WTC11 (cell line): Measurements from ENCODE around the gene KIT. TPM values are rescaled to one million over a fixed set of nuclear protein-coding genes. Genes with fewer than 3 reads are reported as not detected.
"Not testable (repeated sequence)": the region's sequence is repeated elsewhere in the genome, so short reads cannot be mapped to it uniquely, and the experiment has no call there.

Source experiments
- ATAC-seq: fragments of 200-7000 bp; cut with Tn5 transposase; 2 replicates; pipeline ENCODE4 v1.10.0; 2021; ENCODE audit warnings: mild to moderate bottlenecking, moderate library complexity
- CTCF ChIA-PET: fragments of 300-600 bp; sonication (Branson Sonifier 250); formaldehyde crosslinking; loops from one replicate; lab custom pipeline; 2021; ENCODE audit warnings: antibody characterized with exemption; lab: Charles Lee
- POLR2A ChIA-PET: fragments of 350-600 bp; sonication (Branson Sonifier 250); formaldehyde crosslinking; loops from one replicate; lab custom pipeline; 2021; ENCODE audit warnings: antibody characterized with exemption; lab: Charles Lee
- DNase-seq: peaks from one replicate; pipeline ENCODE4 v3.0.0; 2021; ENCODE audit warnings: low spot score
- H3K27ac Mint-ChIP-seq: 2 replicates; pipeline ENCODE4 v1.8.0; 2021; ENCODE audit warnings: mixed read lengths
- H3K27me3 Mint-ChIP-seq: 2 replicates; pipeline ENCODE4 v1.8.0; 2021; ENCODE audit warnings: low read depth, mild to moderate bottlenecking, moderate library complexity, mixed read lengths
- H3K36me3 Mint-ChIP-seq: 2 replicates; pipeline ENCODE4 v1.8.0; 2021; ENCODE audit warnings: mixed read lengths
- H3K4me1 Mint-ChIP-seq: 2 replicates; pipeline ENCODE4 v1.8.0; 2022; ENCODE audit warnings: mixed read lengths
- H3K4me3 Mint-ChIP-seq: 2 replicates; pipeline ENCODE4 v1.8.0; 2021; ENCODE audit warnings: mild to moderate bottlenecking, moderate library complexity, mixed read lengths
- H3K9me3 Mint-ChIP-seq: 2 replicates; pipeline ENCODE4 v1.8.0; 2021; ENCODE audit warnings: mixed read lengths
- CBFB ChIP-seq: sonication (generic); formaldehyde crosslinking; IDR thresholded peaks from 2 replicates; pipeline ENCODE4 v1.8.1; 2022; ENCODE audit warnings: mild to moderate bottlenecking, low read depth, missing genetic modification reagents
- EMX1 ChIP-seq: fragments of 250-450 bp; sonication (Bioruptor Pico); IDR thresholded peaks from 2 replicates; pipeline ENCODE4 v1.8.0; 2021; ENCODE audit warnings: mild to moderate bottlenecking
- MYBL2 ChIP-seq: sonication (generic); formaldehyde crosslinking; IDR thresholded peaks from 2 replicates; pipeline ENCODE4 v1.8.1; 2023; ENCODE audit warnings: mild to moderate bottlenecking, moderate library complexity, missing genetic modification reagents
- NFATC4 ChIP-seq: fragments of 250-450 bp; sonication (Bioruptor Pico); IDR thresholded peaks from 2 replicates; pipeline ENCODE4 v1.9.0; 2021; ENCODE audit warnings: mild to moderate bottlenecking
- NFYB ChIP-seq: sonication (generic); formaldehyde crosslinking; conservative IDR thresholded peaks from 2 replicates; pipeline ENCODE4 v1.8.0; 2022; ENCODE audit warnings: low read depth, missing genetic modification reagents
- RORB ChIP-seq: fragments of 250-450 bp; sonication (Bioruptor Pico); IDR thresholded peaks from 2 replicates; pipeline ENCODE4 v1.9.0; 2021; ENCODE audit warnings: mild to moderate bottlenecking
- SMAD3 ChIP-seq: sonication (generic); formaldehyde crosslinking; IDR thresholded peaks from 2 replicates; pipeline ENCODE4 v1.8.0; 2022; ENCODE audit warnings: missing genetic modification reagents, mild to moderate bottlenecking, borderline replicate concordance
- SP1 ChIP-seq: sonication (generic); formaldehyde crosslinking; conservative IDR thresholded peaks from 2 replicates; pipeline ENCODE4 v1.8.1; 2022; ENCODE audit warnings: missing genetic modification reagents
- TP53 ChIP-seq: sonication (generic); formaldehyde crosslinking; IDR thresholded peaks from 2 replicates; pipeline ENCODE4 v1.8.1; 2023; ENCODE audit warnings: mild to moderate bottlenecking, missing genetic modification reagents
- ZBTB21 ChIP-seq: sonication (generic); formaldehyde crosslinking; IDR thresholded peaks from 2 replicates; pipeline ENCODE4 v1.8.1; 2023; ENCODE audit warnings: mild to moderate bottlenecking, missing genetic modification reagents, borderline replicate concordance
- ZNF138 ChIP-seq: sonication (generic); formaldehyde crosslinking; conservative IDR thresholded peaks from 2 replicates; pipeline ENCODE4 v1.8.1; 2022; ENCODE audit warnings: mild to moderate bottlenecking, moderate library complexity, missing genetic modification reagents
- ZNF317 ChIP-seq: sonication (generic); formaldehyde crosslinking; IDR thresholded peaks from 2 replicates; pipeline ENCODE4 v1.8.1; 2023; ENCODE audit warnings: low read depth, mild to moderate bottlenecking, moderate library complexity, missing genetic modification reagents, borderline replicate concordance
- total RNA-seq: library from RNA; stranded (reverse); gene quantifications from 3 replicates; pipeline ENCODE4 v1.2.3, GENCODE V29; 2021
- TF ChIP-seq, protein P1 (sequence below): sonication (generic); formaldehyde crosslinking; IDR thresholded peaks from 2 replicates; pipeline ENCODE4 v1.8.1; 2022; ENCODE audit warnings: low read depth, mild to moderate bottlenecking, moderate library complexity, missing genetic modification reagents, borderline replicate concordance
- TF ChIP-seq, protein P2 (sequence below): sonication (generic); formaldehyde crosslinking; conservative IDR thresholded peaks from 2 replicates; pipeline ENCODE4 v1.8.1; 2022; ENCODE audit warnings: mild to moderate bottlenecking, missing genetic modification reagents
- TF ChIP-seq, protein P3 (sequence below): sonication (generic); formaldehyde crosslinking; IDR thresholded peaks from 2 replicates; pipeline ENCODE4 v1.8.1; 2023; ENCODE audit warnings: mild to moderate bottlenecking, missing genetic modification reagents, borderline replicate concordance
- TF ChIP-seq, protein P4 (sequence below): sonication (generic); formaldehyde crosslinking; conservative IDR thresholded peaks from 2 replicates; pipeline ENCODE4 v1.8.1; 2023; ENCODE audit warnings: mild to moderate bottlenecking, low read depth, missing genetic modification reagents, moderate library complexity
- TF ChIP-seq, protein P5 (sequence below): sonication (generic); formaldehyde crosslinking; IDR thresholded peaks from 2 replicates; pipeline ENCODE4 v1.8.1; 2023; ENCODE audit warnings: mild to moderate bottlenecking, missing genetic modification reagents, moderate library complexity
- TF ChIP-seq, protein P6 (sequence below): sonication (generic); formaldehyde crosslinking; IDR thresholded peaks from 2 replicates; pipeline ENCODE4 v1.8.0; 2022; ENCODE audit warnings: missing genetic modification reagents
- TF ChIP-seq, protein P7 (sequence below): sonication (generic); formaldehyde crosslinking; IDR thresholded peaks from 2 replicates; pipeline ENCODE4 v1.8.1; 2022; ENCODE audit warnings: mild to moderate bottlenecking, moderate library complexity, missing genetic modification reagents

The KIT gene
- total RNA-seq, 1 experiment from 2014 or later, result 23.3 TPM

DNA sequence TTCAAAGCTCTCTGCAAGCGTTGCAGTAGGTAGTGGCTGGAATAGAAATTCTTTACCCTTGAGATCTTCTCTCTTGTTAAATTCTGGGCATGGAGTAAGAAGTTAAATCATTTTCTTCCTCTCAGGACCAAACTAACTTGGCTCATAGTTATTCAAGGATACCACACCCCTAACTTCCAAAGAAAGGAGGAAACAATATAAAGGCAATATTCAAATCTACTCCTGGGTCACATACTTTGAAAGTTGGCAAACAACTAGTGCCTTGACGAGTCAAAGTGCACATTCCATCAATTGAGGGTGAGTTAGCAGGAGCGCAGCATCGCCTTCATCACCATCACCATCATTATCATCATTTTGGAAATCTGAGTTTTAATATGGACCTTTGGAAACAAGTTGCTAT is 20.4 kb upstream of the KIT start:
- peaks cover 12% of the 10 kb centered on the region for H3K4me1 Mint-ChIP-seq
- ChIA-PET POLR2A (no interaction called here), CTCF (no interaction called here)
- no peak overlapping the region for H3K27ac Mint-ChIP-seq
- no peak overlapping the region for H3K4me3 Mint-ChIP-seq
- no peaks in the 10 kb centered on the region for H3K36me3 Mint-ChIP-seq
- DNase-seq (no peak), ATAC-seq (no peak)
- TF ChIP-seq, protein P1, sequence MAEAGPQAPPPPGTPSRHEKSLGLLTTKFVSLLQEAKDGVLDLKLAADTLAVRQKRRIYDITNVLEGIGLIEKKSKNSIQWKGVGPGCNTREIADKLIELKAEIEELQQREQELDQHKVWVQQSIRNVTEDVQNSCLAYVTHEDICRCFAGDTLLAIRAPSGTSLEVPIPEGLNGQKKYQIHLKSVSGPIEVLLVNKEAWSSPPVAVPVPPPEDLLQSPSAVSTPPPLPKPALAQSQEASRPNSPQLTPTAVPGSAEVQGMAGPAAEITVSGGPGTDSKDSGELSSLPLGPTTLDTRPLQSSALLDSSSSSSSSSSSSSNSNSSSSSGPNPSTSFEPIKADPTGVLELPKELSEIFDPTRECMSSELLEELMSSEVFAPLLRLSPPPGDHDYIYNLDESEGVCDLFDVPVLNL (CRISPR knock-in tag), result no peak
- TF ChIP-seq, protein P2, sequence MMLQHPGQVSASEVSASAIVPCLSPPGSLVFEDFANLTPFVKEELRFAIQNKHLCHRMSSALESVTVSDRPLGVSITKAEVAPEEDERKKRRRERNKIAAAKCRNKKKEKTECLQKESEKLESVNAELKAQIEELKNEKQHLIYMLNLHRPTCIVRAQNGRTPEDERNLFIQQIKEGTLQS (CRISPR knock-in tag), result no peak
- no peak for TF ChIP-seq SP1 (CRISPR knock-in tag)
- no peak for TF ChIP-seq ZNF138 (CRISPR knock-in tag)
- TF ChIP-seq NFATC4 (CRISPR knock-in tag), result no peak
- no peak for TF ChIP-seq SMAD3
- TF ChIP-seq, protein P3, sequence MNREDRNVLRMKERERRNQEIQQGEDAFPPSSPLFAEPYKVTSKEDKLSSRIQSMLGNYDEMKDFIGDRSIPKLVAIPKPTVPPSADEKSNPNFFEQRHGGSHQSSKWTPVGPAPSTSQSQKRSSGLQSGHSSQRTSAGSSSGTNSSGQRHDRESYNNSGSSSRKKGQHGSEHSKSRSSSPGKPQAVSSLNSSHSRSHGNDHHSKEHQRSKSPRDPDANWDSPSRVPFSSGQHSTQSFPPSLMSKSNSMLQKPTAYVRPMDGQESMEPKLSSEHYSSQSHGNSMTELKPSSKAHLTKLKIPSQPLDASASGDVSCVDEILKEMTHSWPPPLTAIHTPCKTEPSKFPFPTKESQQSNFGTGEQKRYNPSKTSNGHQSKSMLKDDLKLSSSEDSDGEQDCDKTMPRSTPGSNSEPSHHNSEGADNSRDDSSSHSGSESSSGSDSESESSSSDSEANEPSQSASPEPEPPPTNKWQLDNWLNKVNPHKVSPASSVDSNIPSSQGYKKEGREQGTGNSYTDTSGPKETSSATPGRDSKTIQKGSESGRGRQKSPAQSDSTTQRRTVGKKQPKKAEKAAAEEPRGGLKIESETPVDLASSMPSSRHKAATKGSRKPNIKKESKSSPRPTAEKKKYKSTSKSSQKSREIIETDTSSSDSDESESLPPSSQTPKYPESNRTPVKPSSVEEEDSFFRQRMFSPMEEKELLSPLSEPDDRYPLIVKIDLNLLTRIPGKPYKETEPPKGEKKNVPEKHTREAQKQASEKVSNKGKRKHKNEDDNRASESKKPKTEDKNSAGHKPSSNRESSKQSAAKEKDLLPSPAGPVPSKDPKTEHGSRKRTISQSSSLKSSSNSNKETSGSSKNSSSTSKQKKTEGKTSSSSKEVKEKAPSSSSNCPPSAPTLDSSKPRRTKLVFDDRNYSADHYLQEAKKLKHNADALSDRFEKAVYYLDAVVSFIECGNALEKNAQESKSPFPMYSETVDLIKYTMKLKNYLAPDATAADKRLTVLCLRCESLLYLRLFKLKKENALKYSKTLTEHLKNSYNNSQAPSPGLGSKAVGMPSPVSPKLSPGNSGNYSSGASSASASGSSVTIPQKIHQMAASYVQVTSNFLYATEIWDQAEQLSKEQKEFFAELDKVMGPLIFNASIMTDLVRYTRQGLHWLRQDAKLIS (CRISPR knock-in tag), result no peak
- TF ChIP-seq, protein P4, sequence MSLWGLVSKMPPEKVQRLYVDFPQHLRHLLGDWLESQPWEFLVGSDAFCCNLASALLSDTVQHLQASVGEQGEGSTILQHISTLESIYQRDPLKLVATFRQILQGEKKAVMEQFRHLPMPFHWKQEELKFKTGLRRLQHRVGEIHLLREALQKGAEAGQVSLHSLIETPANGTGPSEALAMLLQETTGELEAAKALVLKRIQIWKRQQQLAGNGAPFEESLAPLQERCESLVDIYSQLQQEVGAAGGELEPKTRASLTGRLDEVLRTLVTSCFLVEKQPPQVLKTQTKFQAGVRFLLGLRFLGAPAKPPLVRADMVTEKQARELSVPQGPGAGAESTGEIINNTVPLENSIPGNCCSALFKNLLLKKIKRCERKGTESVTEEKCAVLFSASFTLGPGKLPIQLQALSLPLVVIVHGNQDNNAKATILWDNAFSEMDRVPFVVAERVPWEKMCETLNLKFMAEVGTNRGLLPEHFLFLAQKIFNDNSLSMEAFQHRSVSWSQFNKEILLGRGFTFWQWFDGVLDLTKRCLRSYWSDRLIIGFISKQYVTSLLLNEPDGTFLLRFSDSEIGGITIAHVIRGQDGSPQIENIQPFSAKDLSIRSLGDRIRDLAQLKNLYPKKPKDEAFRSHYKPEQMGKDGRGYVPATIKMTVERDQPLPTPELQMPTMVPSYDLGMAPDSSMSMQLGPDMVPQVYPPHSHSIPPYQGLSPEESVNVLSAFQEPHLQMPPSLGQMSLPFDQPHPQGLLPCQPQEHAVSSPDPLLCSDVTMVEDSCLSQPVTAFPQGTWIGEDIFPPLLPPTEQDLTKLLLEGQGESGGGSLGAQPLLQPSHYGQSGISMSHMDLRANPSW (CRISPR knock-in tag), result no peak
- TF ChIP-seq, protein P5, sequence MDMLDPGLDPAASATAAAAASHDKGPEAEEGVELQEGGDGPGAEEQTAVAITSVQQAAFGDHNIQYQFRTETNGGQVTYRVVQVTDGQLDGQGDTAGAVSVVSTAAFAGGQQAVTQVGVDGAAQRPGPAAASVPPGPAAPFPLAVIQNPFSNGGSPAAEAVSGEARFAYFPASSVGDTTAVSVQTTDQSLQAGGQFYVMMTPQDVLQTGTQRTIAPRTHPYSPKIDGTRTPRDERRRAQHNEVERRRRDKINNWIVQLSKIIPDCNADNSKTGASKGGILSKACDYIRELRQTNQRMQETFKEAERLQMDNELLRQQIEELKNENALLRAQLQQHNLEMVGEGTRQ (CRISPR knock-in tag), result no peak
- no peaks in the 10 kb centered on the region; the same call in 1 of the 2 replicates for H3K27me3 Mint-ChIP-seq
- H3K9me3 Mint-ChIP-seq, result peaks cover 7% of the 10 kb centered on the region; the same call in 1 of the 2 replicates

DNA sequence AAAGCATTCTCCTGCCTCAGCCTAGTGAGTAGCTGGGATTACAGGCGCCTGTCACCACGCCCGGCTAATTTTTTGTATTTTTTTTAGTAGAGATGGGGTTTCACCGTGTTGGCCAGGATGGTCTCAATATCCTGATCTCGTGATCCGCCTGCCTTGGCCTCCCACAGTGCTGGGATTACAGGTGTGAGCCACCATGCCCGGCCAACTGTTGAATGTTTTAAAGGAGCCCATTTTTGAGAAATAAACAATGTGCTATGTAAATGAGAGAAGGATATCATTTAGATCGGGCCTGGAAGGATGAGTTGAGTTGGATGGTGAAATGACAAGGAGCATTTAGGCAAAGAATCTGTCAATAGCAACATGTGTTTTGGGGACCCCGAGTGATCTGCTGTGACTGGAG is 16.7 kb upstream of the KIT start:
- H3K9me3 Mint-ChIP-seq, H3K27ac Mint-ChIP-seq, H3K36me3 Mint-ChIP-seq, DNase-seq, H3K4me3 Mint-ChIP-seq, H3K27me3 Mint-ChIP-seq, POLR2A ChIA-PET, ATAC-seq: not testable (repeated sequence)
- peaks cover 12% of the 10 kb centered on the region for H3K4me1 Mint-ChIP-seq
- CTCF ChIA-PET, result interaction anchor here (0.7 kb wide), 1 partner anchor 17 kb away, joined by 5 read pairs; the partner anchor contains the start of gene KIT

DNA sequence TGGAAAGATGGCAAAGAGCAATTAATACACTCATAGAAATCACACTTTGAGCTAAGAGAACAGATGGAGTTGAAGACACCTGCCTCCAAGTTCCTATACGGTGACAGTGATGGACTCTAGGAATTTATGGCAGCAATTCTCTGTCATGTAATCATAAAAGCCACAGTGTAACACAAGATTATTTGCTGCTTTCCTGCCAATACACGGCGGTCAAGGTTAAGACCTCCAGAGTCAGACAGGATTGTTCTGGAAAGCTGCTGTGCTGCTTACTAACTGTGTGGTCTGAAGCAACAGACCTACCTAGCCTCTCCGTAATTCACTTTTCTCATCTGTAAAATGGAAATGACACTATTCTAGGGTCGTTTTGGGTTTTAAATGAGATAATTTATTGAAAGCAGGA is 14.6 kb upstream of the KIT start:
- Mint-ChIP-seq H3K36me3 (no peaks in the 10 kb centered on the region), H3K27me3 (no peaks in the 10 kb centered on the region; the same call in 1 of the 2 replicates), H3K27ac (no peak overlapping the region), H3K9me3 (no peaks in the 10 kb centered on the region), H3K4me1 (peaks cover 9% of the 10 kb centered on the region), H3K4me3 (no peak overlapping the region)
- POLR2A ChIA-PET, result no interaction called here
- CTCF ChIA-PET, result no interaction called here
- DNase-seq, result no peak
- ATAC-seq, result no peak
- TF ChIP-seq MYBL2 (CRISPR knock-in tag) (no peak), TP53 (CRISPR knock-in tag) (no peak), EMX1 (no peak), RORB (CRISPR knock-in tag) (no peak), ZNF317 (CRISPR knock-in tag) (no peak), CBFB (CRISPR knock-in tag) (no peak), ZBTB21 (CRISPR knock-in tag) (no peak), NFYB (CRISPR knock-in tag) (no peak)
- TF ChIP-seq, protein P6, sequence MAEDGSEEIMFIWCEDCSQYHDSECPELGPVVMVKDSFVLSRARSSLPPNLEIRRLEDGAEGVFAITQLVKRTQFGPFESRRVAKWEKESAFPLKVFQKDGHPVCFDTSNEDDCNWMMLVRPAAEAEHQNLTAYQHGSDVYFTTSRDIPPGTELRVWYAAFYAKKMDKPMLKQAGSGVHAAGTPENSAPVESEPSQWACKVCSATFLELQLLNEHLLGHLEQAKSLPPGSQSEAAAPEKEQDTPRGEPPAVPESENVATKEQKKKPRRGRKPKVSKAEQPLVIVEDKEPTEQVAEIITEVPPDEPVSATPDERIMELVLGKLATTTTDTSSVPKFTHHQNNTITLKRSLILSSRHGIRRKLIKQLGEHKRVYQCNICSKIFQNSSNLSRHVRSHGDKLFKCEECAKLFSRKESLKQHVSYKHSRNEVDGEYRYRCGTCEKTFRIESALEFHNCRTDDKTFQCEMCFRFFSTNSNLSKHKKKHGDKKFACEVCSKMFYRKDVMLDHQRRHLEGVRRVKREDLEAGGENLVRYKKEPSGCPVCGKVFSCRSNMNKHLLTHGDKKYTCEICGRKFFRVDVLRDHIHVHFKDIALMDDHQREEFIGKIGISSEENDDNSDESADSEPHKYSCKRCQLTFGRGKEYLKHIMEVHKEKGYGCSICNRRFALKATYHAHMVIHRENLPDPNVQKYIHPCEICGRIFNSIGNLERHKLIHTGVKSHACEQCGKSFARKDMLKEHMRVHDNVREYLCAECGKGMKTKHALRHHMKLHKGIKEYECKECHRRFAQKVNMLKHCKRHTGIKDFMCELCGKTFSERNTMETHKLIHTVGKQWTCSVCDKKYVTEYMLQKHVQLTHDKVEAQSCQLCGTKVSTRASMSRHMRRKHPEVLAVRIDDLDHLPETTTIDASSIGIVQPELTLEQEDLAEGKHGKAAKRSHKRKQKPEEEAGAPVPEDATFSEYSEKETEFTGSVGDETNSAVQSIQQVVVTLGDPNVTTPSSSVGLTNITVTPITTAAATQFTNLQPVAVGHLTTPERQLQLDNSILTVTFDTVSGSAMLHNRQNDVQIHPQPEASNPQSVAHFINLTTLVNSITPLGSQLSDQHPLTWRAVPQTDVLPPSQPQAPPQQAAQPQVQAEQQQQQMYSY, result no peak
- TF ChIP-seq, protein P7, sequence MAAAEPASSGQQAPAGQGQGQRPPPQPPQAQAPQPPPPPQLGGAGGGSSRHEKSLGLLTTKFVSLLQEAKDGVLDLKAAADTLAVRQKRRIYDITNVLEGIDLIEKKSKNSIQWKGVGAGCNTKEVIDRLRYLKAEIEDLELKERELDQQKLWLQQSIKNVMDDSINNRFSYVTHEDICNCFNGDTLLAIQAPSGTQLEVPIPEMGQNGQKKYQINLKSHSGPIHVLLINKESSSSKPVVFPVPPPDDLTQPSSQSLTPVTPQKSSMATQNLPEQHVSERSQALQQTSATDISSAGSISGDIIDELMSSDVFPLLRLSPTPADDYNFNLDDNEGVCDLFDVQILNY (CRISPR knock-in tag), result no peak
